HepG2 (cell line): ENCODE results near the gene ACSS2. TPM values are rescaled to one million over a fixed set of nuclear protein-coding genes. Genes with fewer than 3 reads are reported as not detected.

ENCODE experiments used
- ATAC-seq: fragments of 200-7000 bp; cut with Tn5 transposase; 3 replicates; pipeline ENCODE4 v1.9.1; 2020; ENCODE audit warnings: mild to moderate bottlenecking, moderate library complexity
- BruUV-seq: library from RNA; stranded (reverse); fragments of 400-500 nt; replicated peaks from 2 replicates; lab custom pipeline; 2021; lab: Mats Ljungman, UMichigan
- CTCF ChIA-PET: fragments of 300-600 bp; formaldehyde crosslinking; extraction: SDS; loops from one replicate; lab custom pipeline; 2021; ENCODE audit warnings: low total read pairs, inconsistent platforms, low intra/inter-chr PET ratio; lab: Yijun Ruan, JAX
- POLR2A ChIA-PET: fragments of 350-600 bp; sonication (Branson Sonifier 250); formaldehyde crosslinking; loops from one replicate; lab custom pipeline; 2020; ENCODE audit warnings: antibody characterized with exemption, inconsistent platforms; lab: Yijun Ruan, JAX
- DNase-seq: peaks from one replicate; pipeline ENCODE4 v3.0.0-alpha.2; 2015; ENCODE audit warnings: low spot score
- FAIRE-seq: peaks from 3 replicates; lab custom pipeline; 2011; peaks lifted over from hg19 to GRCh38; lab: Jason Lieb, UNC
- H2AFZ ChIP-seq: one replicate; pipeline ENCODE4 v1.6.1; 2011; ENCODE audit warnings: low read length, inconsistent platforms
- H3K27ac ChIP-seq: fragments of 300-600 bp; 3 replicates; pipeline ENCODE4 v1.8.0; 2011; ENCODE audit warnings: mixed run types, mild to moderate bottlenecking, mixed read lengths, low read length, inconsistent platforms; ENCODE audit not compliant: insufficient read depth; ENCODE audit errors: extremely low read length
- H3K27me3 ChIP-seq, 2 experiments: fragments of 200-600 bp in 1 of 2; 2 replicates in 1 of 2; 3 replicates in 1 of 2; pipeline versions ENCODE4 v1.6.0 to v1.8.0; 2011; ENCODE audit warnings: low read length in 2 of 2, mild to moderate bottlenecking in 2 of 2, moderate library complexity in 2 of 2, inconsistent platforms in 1 of 2; ENCODE audit not compliant: insufficient read depth in 2 of 2, control insufficient read depth in 1 of 2
- H3K36me3 ChIP-seq, 2 experiments: fragments of 200-600 bp in 1 of 2; replicated peaks in 1 of 2; 2 replicates in 1 of 2; 3 replicates in 1 of 2; pipeline versions ENCODE4 v1.5.1 to v1.8.0; 2011; ENCODE audit warnings: low read length in 2 of 2, inconsistent platforms in 1 of 2; ENCODE audit not compliant: insufficient read depth in 2 of 2, control insufficient read depth in 1 of 2
- H3K4me1 ChIP-seq: 2 replicates; pipeline ENCODE4 v1.5.1; 2012; ENCODE audit warnings: low read length, inconsistent platforms; ENCODE audit not compliant: insufficient read depth
- H3K4me2 ChIP-seq: 2 replicates; pipeline ENCODE4 v1.6.0; 2011; ENCODE audit warnings: low read depth, low read length, inconsistent platforms
- H3K4me3 ChIP-seq, 3 experiments: fragments of 200-600 bp in 1 of 3; sonication (generic), shearing (Covaris generic) in 1 of 3; replicated peaks in 1 of 3; 2 replicates each; pipeline ENCODE4 v1.5.1; 2011 to 2016; ENCODE audit warnings: low read length in 3 of 3, inconsistent platforms in 2 of 3, low read depth in 2 of 3, mild to moderate bottlenecking in 2 of 3, control low read depth in 1 of 3, mixed read lengths in 1 of 3; ENCODE audit not compliant: insufficient read depth in 1 of 3
- H3K79me2 ChIP-seq: one replicate; pipeline ENCODE4 v1.6.1; 2011; ENCODE audit warnings: low read length, inconsistent platforms; ENCODE audit not compliant: insufficient read depth
- H3K9ac ChIP-seq: 2 replicates; pipeline ENCODE4 v1.6.0; 2011; ENCODE audit warnings: mild to moderate bottlenecking, low read depth, low read length, inconsistent platforms; ENCODE audit not compliant: insufficient read depth
- H3K9me3 ChIP-seq: 2 replicates; pipeline ENCODE4 v1.5.1; 2012; ENCODE audit warnings: mild to moderate bottlenecking, low read length
- H4K20me1 ChIP-seq: 2 replicates; pipeline ENCODE4 v1.6.0; 2011; ENCODE audit warnings: inconsistent platforms, mild to moderate bottlenecking, low read length, moderate library complexity; ENCODE audit not compliant: insufficient read depth
- KLF9 ChIP-seq: IDR thresholded peaks from 2 replicates; pipeline ENCODE4 v1.6.1; 2016; ENCODE audit warnings: low read depth
- NBN ChIP-seq: fragments of 450-650 bp; conservative IDR thresholded peaks from 2 replicates; pipeline ENCODE4 v1.6.1; 2017
- NFE2L2 ChIP-seq: fragments of 150-350 bp; IDR thresholded peaks from 2 replicates; pipeline ENCODE4 v1.6.1; 2014; ENCODE audit warnings: low read length
- POLR2AphosphoS5 ChIP-seq: IDR thresholded peaks from 2 replicates; pipeline ENCODE4 v1.6.1; 2012; ENCODE audit warnings: low read depth, low read length
- ZNF12 ChIP-seq: sonication (generic); formaldehyde crosslinking; IDR thresholded peaks from 2 replicates; pipeline ENCODE4 v1.5.0; 2020; ENCODE audit warnings: missing genetic modification reagents
- ZNF670 ChIP-seq: sonication (generic); formaldehyde crosslinking; IDR thresholded peaks from 2 replicates; pipeline ENCODE4 v1.8.0; 2022; ENCODE audit warnings: mild to moderate bottlenecking, missing genetic modification reagents, borderline replicate concordance
- ZNF672 ChIP-seq: sonication (generic); formaldehyde crosslinking; IDR thresholded peaks from 2 replicates; pipeline ENCODE4 v1.8.1; 2022; ENCODE audit warnings: missing genetic modification reagents
- in situ Hi-C: cut with HindIII; loops from 2 replicates; pipeline ENCODE4 v1.10.0; 2017; ENCODE audit warnings: low pct_unique_long_range_greater_than_20kb; ENCODE audit not compliant: extremely low pct_ligation_motif_present
- intact Hi-C: fragments of 100-400 bp; cut with micrococcal nuclease; formaldehyde crosslinking; loops from one replicate; pipeline ENCODE4 v1.10.0; 2022; ENCODE audit not compliant: unreplicated experiment
- polyA plus RNA-seq, 8 experiments: library from polyadenylated mRNA; depleted of rRNA in 3 of 8; stranded (reverse) in 7 of 8; unstranded in 1 of 8; fragments of >200 nt; fragmentation: Illumina TruSeq in 4 of 8; extraction: Trizol in 4 of 8; gene quantifications; 2 replicates each; pipeline versions ENCODE4 v1.2.1 to v1.2.3, GENCODE V29; 2011 to 2016; ENCODE audit warnings: low read depth in 4 of 8, missing spikeins in 1 of 8, mixed read lengths in 1 of 8; ENCODE audit not compliant: insufficient read depth in 1 of 8
- total RNA-seq, 5 experiments: library from RNA; depleted of rRNA; stranded (reverse); fragments of >200 nt; fragmentation: Illumina TruSeq; extraction: Trizol; gene quantifications; 2 replicates each; pipeline ENCODE4 v1.2.3, GENCODE V29; 2016; ENCODE audit warnings: low read depth in 1 of 5
- TF ChIP-seq, protein P1 (sequence below): sonication (generic); formaldehyde crosslinking; IDR thresholded peaks from 2 replicates; pipeline ENCODE4 v1.4.0; 2020; ENCODE audit warnings: mild to moderate bottlenecking, low read depth, missing genetic modification reagents
- TF ChIP-seq, protein P2 (sequence below): sonication (generic); formaldehyde crosslinking; conservative IDR thresholded peaks from 2 replicates; pipeline ENCODE4 v1.4.0; 2020; ENCODE audit warnings: missing genetic modification reagents

The ACSS2 gene
- total and polyA plus RNA-seq, 2 of the 13 experiments (the other 11 are each of a cell fraction or from before 2014, with no cell fraction given): 72.8 to 89.7 TPM

DNA sequence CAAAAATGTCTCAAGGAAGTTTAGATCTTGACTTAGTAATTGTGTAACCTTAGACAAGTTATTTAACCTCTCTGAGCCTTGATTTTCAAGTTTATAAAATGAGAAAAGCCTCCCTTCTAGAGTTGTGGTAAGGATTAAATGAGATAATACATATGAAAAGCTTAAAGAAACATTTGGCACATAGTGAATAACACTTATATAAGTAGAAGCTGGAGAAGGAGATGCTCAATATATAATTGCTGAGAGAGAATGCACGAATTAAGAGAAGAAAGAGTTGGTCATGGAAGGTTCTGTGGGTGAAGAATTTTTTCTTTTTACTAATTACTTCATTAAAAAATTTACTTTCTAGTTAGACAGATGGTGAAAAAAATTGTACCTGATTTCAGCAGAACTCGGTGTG is 5.3 kb downstream of the ACSS2 start (continued):
- TF ChIP-seq, protein P1, sequence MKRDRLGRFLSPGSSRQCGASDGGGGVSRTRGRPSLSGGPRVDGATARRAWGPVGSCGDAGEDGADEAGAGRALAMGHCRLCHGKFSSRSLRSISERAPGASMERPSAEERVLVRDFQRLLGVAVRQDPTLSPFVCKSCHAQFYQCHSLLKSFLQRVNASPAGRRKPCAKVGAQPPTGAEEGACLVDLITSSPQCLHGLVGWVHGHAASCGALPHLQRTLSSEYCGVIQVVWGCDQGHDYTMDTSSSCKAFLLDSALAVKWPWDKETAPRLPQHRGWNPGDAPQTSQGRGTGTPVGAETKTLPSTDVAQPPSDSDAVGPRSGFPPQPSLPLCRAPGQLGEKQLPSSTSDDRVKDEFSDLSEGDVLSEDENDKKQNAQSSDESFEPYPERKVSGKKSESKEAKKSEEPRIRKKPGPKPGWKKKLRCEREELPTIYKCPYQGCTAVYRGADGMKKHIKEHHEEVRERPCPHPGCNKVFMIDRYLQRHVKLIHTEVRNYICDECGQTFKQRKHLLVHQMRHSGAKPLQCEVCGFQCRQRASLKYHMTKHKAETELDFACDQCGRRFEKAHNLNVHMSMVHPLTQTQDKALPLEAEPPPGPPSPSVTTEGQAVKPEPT (CRISPR knock-in tag): no peak
- TF ChIP-seq ZNF672 (CRISPR knock-in tag) (no peak), KLF9 (CRISPR knock-in tag) (no peak), NBN (no peak), NFE2L2 (no peak)
- TF ChIP-seq, protein P2, sequence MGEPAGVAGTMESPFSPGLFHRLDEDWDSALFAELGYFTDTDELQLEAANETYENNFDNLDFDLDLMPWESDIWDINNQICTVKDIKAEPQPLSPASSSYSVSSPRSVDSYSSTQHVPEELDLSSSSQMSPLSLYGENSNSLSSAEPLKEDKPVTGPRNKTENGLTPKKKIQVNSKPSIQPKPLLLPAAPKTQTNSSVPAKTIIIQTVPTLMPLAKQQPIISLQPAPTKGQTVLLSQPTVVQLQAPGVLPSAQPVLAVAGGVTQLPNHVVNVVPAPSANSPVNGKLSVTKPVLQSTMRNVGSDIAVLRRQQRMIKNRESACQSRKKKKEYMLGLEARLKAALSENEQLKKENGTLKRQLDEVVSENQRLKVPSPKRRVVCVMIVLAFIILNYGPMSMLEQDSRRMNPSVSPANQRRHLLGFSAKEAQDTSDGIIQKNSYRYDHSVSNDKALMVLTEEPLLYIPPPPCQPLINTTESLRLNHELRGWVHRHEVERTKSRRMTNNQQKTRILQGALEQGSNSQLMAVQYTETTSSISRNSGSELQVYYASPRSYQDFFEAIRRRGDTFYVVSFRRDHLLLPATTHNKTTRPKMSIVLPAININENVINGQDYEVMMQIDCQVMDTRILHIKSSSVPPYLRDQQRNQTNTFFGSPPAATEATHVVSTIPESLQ (CRISPR knock-in tag): no peak
- TF ChIP-seq, all 625 proteins: peak for 0

DNA sequence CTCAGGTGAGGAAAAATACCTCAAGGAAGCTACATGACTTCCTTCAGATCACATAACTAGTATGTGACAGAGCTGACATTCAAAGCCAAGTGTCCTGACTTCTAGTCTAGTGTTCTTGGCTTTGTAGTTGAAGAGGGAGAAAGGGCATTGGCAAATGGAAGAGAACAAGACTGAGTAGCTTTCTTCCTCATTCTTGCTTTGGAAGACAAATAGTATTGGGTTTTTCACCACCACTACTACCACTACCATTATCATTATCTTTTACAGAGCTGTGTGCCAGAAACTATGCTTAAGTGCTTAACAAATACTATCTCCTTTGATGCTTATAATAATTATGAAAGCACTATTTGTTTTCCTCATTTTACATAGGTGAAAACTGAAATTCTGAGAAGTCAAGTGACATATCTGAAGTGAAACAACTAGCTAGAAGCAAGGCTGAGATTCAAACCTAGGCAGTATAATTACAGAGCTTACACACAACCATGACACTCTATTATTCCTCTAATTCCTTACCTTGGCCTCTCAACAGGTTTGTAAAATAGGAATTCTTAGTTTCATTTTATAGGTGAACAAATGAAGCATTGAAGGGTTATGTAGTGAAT is 6.8 kb downstream of the ACSS2 start:
- H3K4me3 ChIP-seq: no peak overlapping the region
- POLR2A ChIA-PET: interaction anchor here (0.8 kb wide), 1 partner anchor 9 kb away, joined by 3 read pairs; no protein-coding TSS in a partner anchor
- no peak overlapping the region for H3K9ac ChIP-seq
- in situ Hi-C loops: no loop called here
- no peaks in the 10 kb centered on the region for H3K27me3 ChIP-seq
- TF ChIP-seq ZNF670: 0 out of 2 replicates have a peak, but pooled peaks have one; percentile 34
- TF ChIP-seq ZNF12 (CRISPR knock-in tag): no peak
- TF ChIP-seq POLR2AphosphoS5: 0 out of 2 replicates have a peak, but pooled peaks have one; percentile 21
- no peaks in the 10 kb centered on the region for H3K9me3 ChIP-seq
- peaks cover 7% of the 10 kb centered on the region; the same call in 1 of the 2 replicates for H4K20me1 ChIP-seq
- H3K4me2 ChIP-seq: no peak overlapping the region
- peaks cover 3 to 31% of the 10 kb centered on the region in 2 experiments; a peak in 4 of 5 replicates for H3K36me3 ChIP-seq
- ATAC-seq: no peak
- DNase-seq: no peak
- CTCF ChIA-PET: no interaction called here
- BruUV-seq: no TSS peak
- H3K4me1 ChIP-seq: peaks cover 28% of the 10 kb centered on the region
- H2AFZ ChIP-seq: no peak overlapping the region
- intact Hi-C loops: no loop called here
- FAIRE-seq: no peak
- no peak overlapping the region for H3K27ac ChIP-seq
- peaks cover 18% of the 10 kb centered on the region for H3K79me2 ChIP-seq
